HG03196 (cell line): ENCODE data around the gene CATSPER4.
"Not testable (repeated sequence)": the region's sequence is repeated elsewhere in the genome, so short reads cannot be mapped to it uniquely, and the experiment has no call there.

Experiments
- ATAC-seq: cut with Tn5 transposase; IDR thresholded peaks from one replicate; pipeline ENCODE4 v1.9.1; 2021; ENCODE audit not compliant: unreplicated experiment

The CATSPER4 gene

GRCh38 chr1:26189331-26189730, 1.1 kb upstream of the CATSPER4 start:
- ATAC-seq, result no peak

GRCh38 chr1:26189751-26190275, 589 bp upstream of the CATSPER4 start:
- no peak for ATAC-seq

- ATAC-seq, result no peak
Measured at GRCh38 chr1:26191739-26192138, 1.3 kb downstream of the CATSPER4 start.

GRCh38 chr1:26195805-26196204, 5.4 kb downstream of the CATSPER4 start:
- no peak for ATAC-seq

DNA sequence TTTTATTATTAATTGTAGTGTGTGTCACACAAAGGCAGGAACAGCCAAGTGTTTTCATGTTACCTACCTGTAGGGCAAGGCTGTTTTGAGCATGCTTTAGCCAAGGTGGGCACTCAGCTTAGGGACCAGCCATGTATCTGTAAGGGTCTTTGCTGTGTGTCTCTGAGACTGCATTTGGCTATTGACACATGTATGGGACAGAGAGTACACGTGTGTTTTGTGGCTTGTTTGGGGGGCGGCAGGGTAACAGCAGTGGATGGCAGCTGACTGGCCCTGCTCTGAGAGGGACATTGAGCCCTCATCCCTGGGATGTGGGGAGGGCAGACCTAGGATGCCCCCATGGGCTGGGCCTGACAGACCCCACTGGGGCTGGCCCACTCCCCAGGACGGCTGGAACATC, 6.9 kb downstream of the CATSPER4 start:
- ATAC-seq, result no peak

- no peak for ATAC-seq
Measured at GRCh38 chr1:26197813-26198212, 7.4 kb downstream of the CATSPER4 start.

- ATAC-seq, result no peak
Measured at GRCh38 chr1:26200413-26200812, 10.0 kb downstream of the CATSPER4 start.

DNA sequence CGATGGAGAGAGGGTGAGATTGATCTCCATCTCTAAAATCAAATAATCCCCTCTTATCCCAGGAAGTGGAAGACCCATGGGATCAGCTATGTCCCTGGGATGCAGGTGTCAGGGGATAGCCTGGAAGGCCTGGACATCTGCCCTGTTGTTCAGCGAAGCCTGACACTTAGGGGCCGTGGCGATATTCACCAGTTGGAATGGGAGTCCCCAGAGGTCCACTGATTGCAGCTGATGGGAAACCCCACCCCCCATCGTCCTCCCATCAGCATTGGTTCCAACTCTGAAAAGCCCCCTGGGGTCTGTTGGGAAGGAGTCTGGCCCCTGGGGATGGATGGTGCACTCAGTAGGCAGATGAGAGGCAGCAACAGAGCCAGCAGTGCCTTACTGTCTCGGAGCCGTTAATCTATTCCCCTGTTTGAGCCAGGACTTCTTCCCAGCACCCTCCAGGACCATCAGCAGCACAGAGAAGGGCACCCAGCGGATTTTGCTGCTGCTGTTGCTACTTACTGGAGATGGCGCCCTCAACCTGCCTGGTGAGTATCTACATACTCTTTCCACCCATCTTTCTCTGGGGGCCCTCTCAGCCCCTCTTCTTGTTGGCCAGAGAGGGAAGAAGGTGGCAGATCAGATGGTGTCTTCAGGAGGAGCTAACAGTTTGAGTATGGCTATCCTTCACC, 13.4 kb downstream of the CATSPER4 start:
- ATAC-seq, result no peak

DNA sequence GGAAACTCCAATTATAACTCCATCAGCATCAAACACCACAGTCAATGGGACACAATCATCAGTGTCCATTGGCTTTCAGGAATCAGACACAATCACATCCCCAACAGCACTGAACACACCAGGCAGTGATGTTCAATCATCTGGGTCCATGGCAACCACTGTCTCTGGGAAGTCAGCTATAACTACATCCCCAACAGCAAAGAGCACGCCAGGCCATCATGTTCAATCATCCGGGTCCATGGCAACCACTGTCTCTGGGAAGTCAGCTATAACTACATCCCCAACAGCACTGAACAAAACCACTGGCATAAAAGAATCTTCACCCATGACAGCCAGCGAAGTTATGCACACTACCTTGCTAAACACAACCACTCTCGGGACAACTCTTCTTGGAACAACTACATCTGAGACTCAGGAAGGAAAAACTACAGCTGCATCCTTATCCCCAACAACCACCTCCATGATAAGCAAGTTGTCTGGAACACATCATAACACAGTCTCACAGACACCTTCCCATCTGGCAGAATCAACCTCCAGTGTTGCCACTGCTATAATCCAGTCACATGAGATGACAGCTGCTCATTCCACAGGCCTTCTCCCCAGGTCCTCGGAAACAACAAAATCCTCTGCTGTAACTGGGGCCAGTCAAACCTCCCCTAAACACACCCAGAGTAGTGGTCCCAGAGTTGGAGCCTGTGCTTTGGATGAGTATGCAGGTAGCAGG, 19.9 kb downstream of the CATSPER4 start:
- no peak for ATAC-seq

- ATAC-seq, result no peak
Measured at GRCh38 chr1:26212726-26213125, 22.3 kb downstream of the CATSPER4 start.

GRCh38 chr1:26213335-26213905, 23.0 kb downstream of the CATSPER4 start:
- no peak for ATAC-seq

GRCh38 chr1:26215246-26215645, 24.8 kb downstream of the CATSPER4 start:
- no peak for ATAC-seq

GRCh38 chr1:26218906-26219494, 28.6 kb downstream of the CATSPER4 start:
- ATAC-seq, result no peak

- no peak for ATAC-seq
Measured at GRCh38 chr1:26220199-26220912, 30.0 kb downstream of the CATSPER4 start.

- ATAC-seq, result no peak
Measured at GRCh38 chr1:26221094-26221493, 30.7 kb downstream of the CATSPER4 start.

DNA sequence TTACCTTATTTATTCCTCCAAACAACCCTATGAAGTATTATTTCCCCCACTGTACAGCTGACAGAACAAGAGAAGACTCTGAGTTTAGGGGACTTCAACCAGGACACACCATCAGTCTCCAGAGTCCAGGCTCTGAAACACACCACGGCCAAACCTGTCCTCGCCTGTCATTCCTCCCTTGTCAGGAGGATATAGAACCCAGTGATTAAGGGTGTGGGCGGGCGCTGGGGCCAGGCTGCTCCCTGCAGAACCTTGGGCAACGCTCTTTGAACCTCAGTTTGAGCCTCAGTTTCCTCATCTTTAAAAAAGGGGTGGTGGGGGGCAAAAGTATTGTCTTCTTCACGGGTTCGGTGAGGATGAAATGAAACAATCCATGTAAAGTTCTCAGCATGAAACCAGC, 34.2 kb downstream of the CATSPER4 start:
- ATAC-seq, result no peak

GRCh38 chr1:26225033-26225831, 34.8 kb downstream of the CATSPER4 start:
- ATAC-seq, result no peak

- not testable (repeated sequence) for ATAC-seq
Measured at GRCh38 chr1:26230682-26231081, 40.3 kb downstream of the CATSPER4 start.

GRCh38 chr1:26233903-26234643, 43.7 kb downstream of the CATSPER4 start, which contains the start of gene CEP85:
Gene CEP85 (plus strand): TSS chr1:26234200. CDS start chr1:26239784, 5,584 bp downstream.
- ATAC-seq, result peak; percentile 84
